Thoracic aorta (tissue), 2 donors: ENCODE results near the gene GJA5. TPM values are rescaled to one million over a fixed set of nuclear protein-coding genes. Genes with fewer than 3 reads are reported as not detected.

Source experiments
- ATAC-seq: fragments of 150-250 bp; one replicate; pipeline ENCODE4 v1.8.0; 2017; ENCODE audit warnings: low read depth; ENCODE audit not compliant: insufficient number of reproducible peaks, low FRiP score
- DNase-seq: peaks from one replicate; pipeline ENCODE4 v3.0.0-alpha.2; 2020; ENCODE audit warnings: low spot score
- H3K27ac ChIP-seq, 2 donors: fragments of 200-600 bp; sonication (generic); 1 replicate in 1 of 2; 2 replicates in 1 of 2; pipeline ENCODE4 v1.5.1; 2016; ENCODE audit warnings: mild to moderate bottlenecking in 2 of 2, moderate library complexity in 2 of 2
- H3K27me3 ChIP-seq: fragments of 200-600 bp; sonication (generic); replicated peaks from 2 replicates; pipeline ENCODE4 v1.6.0; 2016; ENCODE audit warnings: mild to moderate bottlenecking; ENCODE audit not compliant: insufficient read depth
- H3K36me3 ChIP-seq: fragments of 200-600 bp; sonication (generic); one replicate; pipeline ENCODE4 v1.5.1; 2016
- H3K4me1 ChIP-seq, 2 donors: fragments of 200-600 bp; sonication (generic); 1 replicate in 1 of 2; 2 replicates in 1 of 2; pipeline versions ENCODE4 v1.5.1 to v1.6.0; 2016; ENCODE audit warnings: low read depth in 2 of 2, mild to moderate bottlenecking in 1 of 2; ENCODE audit not compliant: control insufficient read depth in 1 of 2
- H3K4me3 ChIP-seq: fragments of 200-600 bp; sonication (generic); 2 replicates; pipeline ENCODE4 v1.5.1; 2016; ENCODE audit warnings: mild to moderate bottlenecking
- H3K9me3 ChIP-seq: fragments of 200-600 bp; sonication (generic); 2 replicates; pipeline ENCODE4 v1.5.1; 2016
- total RNA-seq, 2 donors: library from RNA; depleted of rRNA; stranded (reverse); fragments of >200 nt; gene quantifications; one replicate each; pipeline versions ENCODE4 v1.1.0 to v1.2.3, GENCODE V29; 2016
- TF ChIP-seq, protein P1 (sequence below): fragments of 200-600 bp; sonication (generic); IDR thresholded peaks from one replicate; pipeline ENCODE4 v1.5.1; 2019; ENCODE audit warnings: antibody characterized with exemption

GJA5 gene
- total RNA-seq, 2 donors from 2014 or later: 49.7 to 51.7 TPM

DNA sequence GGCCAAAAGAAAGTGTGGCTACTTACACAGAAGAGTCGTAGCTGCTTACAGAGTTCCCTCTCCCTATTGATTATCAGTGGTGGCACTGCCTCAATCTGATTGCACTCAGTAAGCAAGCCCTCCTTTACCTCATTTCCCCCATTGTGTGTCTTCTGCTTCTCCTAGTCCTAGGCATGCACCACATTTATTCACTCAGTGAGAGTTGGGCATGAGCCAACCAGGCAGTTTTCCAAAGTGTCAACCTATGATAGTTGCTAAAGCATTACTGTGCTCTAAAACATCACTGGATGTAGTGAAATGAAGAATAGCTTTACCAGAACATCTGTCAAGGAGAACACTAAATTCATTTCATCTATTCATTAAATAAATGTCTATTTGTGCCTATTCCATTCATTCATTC lies 19.3 kb downstream of the GJA5 start:
- no peaks in the 10 kb centered on the region for H3K27me3 ChIP-seq
- H3K4me3 ChIP-seq: no peak overlapping the region
- H3K4me1 ChIP-seq: peaks cover 0 to 3% of the 10 kb centered on the region in 2 donors
- no peak for DNase-seq
- no peaks in the 10 kb centered on the region for H3K36me3 ChIP-seq
- H3K27ac ChIP-seq: no peak overlapping the region
- TF ChIP-seq, protein P1, sequence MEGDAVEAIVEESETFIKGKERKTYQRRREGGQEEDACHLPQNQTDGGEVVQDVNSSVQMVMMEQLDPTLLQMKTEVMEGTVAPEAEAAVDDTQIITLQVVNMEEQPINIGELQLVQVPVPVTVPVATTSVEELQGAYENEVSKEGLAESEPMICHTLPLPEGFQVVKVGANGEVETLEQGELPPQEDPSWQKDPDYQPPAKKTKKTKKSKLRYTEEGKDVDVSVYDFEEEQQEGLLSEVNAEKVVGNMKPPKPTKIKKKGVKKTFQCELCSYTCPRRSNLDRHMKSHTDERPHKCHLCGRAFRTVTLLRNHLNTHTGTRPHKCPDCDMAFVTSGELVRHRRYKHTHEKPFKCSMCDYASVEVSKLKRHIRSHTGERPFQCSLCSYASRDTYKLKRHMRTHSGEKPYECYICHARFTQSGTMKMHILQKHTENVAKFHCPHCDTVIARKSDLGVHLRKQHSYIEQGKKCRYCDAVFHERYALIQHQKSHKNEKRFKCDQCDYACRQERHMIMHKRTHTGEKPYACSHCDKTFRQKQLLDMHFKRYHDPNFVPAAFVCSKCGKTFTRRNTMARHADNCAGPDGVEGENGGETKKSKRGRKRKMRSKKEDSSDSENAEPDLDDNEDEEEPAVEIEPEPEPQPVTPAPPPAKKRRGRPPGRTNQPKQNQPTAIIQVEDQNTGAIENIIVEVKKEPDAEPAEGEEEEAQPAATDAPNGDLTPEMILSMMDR: no peak
- ATAC-seq: no peak
- no peaks in the 10 kb centered on the region for H3K9me3 ChIP-seq

DNA sequence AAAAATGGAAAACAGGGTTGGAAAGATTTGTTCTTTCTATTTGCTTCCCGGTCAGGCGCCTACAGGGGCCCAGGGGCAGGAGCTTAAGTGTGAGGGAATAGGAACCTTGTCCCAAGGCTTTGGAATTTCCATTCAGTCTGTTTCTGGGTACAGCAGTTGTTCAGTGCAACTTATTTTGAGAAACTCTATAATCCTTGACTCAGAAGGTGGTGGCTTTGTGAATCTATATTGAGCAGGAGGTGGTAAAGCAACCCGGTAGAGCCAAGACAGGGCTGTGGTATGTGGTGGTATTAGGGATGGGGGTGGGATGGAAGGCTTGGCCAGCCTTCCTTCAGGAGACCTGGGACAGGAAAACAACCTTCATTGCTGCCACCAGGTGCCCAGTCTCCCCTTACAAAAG lies 20.0 kb downstream of the GJA5 start:
- Histone ChIP-seq H3K27me3 (no peaks in the 10 kb centered on the region), H3K9me3 (no peaks in the 10 kb centered on the region), H3K4me3 (no peak overlapping the region), H3K27ac (no peak overlapping the region), H3K4me1 (peaks cover 0 to 3% of the 10 kb centered on the region in 2 donors), H3K36me3 (no peaks in the 10 kb centered on the region)
- DNase-seq: no peak
- ATAC-seq: no peak
- TF ChIP-seq, protein P1: no peak

DNA sequence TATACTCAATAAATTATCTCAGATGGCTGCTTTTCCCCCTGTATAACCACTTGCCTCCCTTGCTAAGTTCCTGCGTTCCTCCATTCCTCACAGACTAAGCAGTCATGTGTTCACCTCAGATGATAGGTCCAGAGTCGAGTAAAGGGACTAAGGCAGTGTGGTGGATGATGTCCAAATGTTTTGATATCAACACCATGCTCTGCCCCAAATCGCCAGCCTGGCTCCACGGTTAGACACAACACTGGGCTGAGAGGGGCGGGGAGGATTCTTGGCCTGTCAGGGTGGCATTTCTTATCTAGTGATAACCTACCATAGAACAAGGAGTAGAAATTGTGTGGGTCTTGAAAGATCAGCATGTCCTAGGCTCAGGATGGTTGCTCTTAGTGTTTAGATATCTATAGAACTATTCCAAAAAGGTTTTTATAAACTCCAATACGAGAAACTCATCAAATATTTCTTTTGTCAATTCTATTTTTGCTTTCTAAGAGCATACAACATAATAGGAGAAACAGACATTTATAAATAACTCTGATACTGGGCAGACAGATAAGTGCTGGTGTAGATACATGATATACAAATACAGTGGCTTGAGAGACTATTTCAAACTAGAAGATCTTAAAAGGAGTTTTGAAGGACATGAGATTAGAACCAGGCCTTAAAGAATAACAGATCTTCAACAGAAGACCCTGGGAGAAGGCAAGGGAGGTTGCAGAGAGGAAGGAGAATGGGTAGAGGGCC lies 21.5 kb downstream of the GJA5 start:
- ATAC-seq: no peak

DNA sequence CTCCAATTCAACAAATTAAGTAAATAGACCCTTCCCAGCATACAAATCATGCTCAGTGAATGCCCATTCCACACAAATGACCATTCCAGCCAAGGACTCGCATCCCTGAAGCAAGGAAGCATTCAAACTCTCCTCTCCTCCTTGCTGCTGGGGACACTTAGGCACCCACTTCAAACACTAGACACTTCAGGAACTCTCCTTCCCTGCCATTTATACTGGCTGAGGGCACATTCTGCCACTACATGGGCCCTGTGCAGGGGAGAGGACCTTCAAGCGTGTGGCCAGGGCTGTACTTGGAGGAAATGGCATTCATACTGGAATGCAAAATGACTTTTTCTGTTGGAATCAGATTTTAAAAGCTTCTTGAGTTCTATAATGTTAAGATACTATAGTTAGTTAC lies 22.3 kb downstream of the GJA5 start:
- Histone ChIP-seq H3K27ac (no peak overlapping the region), H3K27me3 (no peaks in the 10 kb centered on the region), H3K4me1 (peaks cover 0 to 3% of the 10 kb centered on the region in 2 donors), H3K36me3 (no peaks in the 10 kb centered on the region), H3K4me3 (no peak overlapping the region), H3K9me3 (no peaks in the 10 kb centered on the region)
- no peak for ATAC-seq
- TF ChIP-seq, protein P1: no peak
- no peak for DNase-seq

More for the DNA sequence above, 21.5 kb downstream of the GJA5 start:
- no peak for DNase-seq
- Histone ChIP-seq H3K4me3 (no peak overlapping the region), H3K9me3 (no peaks in the 10 kb centered on the region), H3K27ac (no peak overlapping the region), H3K27me3 (no peaks in the 10 kb centered on the region), H3K36me3 (no peaks in the 10 kb centered on the region), H3K4me1 (peaks cover 0 to 3% of the 10 kb centered on the region in 2 donors)
- TF ChIP-seq, protein P1: no peak

DNA sequence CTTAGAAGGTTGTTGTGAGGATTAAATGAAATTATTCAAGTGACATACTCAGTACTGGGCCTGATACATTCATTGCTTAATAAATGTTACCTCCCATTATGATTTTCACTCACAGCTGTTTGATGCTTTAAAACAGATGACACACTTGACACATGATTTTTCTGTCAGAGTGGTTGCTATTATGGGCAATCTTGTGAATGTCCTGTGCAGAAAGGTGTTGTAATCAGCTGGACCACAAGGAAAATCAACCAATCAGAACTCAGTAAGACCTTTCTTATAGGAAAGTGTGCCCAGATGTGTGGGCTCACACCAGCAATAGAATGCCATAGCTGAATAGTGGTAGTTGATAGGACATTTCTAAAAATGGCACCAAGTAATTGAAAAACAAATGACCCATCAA lies 23.5 kb downstream of the GJA5 start:
- TF ChIP-seq, protein P1: no peak
- Histone ChIP-seq H3K4me1 (peaks cover 0 to 3% of the 10 kb centered on the region in 2 donors), H3K9me3 (no peaks in the 10 kb centered on the region), H3K27ac (no peak overlapping the region), H3K4me3 (no peak overlapping the region), H3K36me3 (no peaks in the 10 kb centered on the region), H3K27me3 (no peaks in the 10 kb centered on the region)
- DNase-seq: no peak
- no peak for ATAC-seq
